Esophagus squamous epithelium (tissue), 5 donors: Measurements from ENCODE around the gene APOL6. TPM values are rescaled to one million over a fixed set of nuclear protein-coding genes. Genes with fewer than 3 reads are reported as not detected.

Experiments used
- DNase-seq: peaks from one replicate; lab custom pipeline; 2025; lab: John Stamatoyannopoulos, UW
- H3K27ac ChIP-seq, 4 donors: fragments of 200-600 bp; sonication (generic); one replicate each; pipeline ENCODE4 v1.5.1; 2016 to 2019; ENCODE audit warnings: mild to moderate bottlenecking in 1 of 4
- H3K27me3 ChIP-seq, 4 donors: fragments of 200-600 bp; sonication (generic); 1 replicate in 3 of 4; 2 replicates in 1 of 4; pipeline versions ENCODE4 v1.5.1 to v1.6.0; 2017 to 2021; ENCODE audit warnings: antibody characterized with exemption in 1 of 4
- H3K36me3 ChIP-seq, 3 donors: fragments of 200-600 bp; sonication (generic); one replicate each; pipeline ENCODE4 v1.5.1; 2016 to 2019
- H3K4me1 ChIP-seq, 3 donors: fragments of 200-600 bp; sonication (generic); one replicate each; pipeline ENCODE4 v1.5.1; 2017 to 2019
- H3K4me3 ChIP-seq, 4 donors: fragments of 200-600 bp; sonication (generic); 1 replicate in 3 of 4; 2 replicates in 1 of 4; pipeline ENCODE4 v1.5.1; 2016 to 2019; ENCODE audit warnings: mild to moderate bottlenecking in 2 of 4, moderate library complexity in 1 of 4
- H3K9me3 ChIP-seq, 3 donors: fragments of 200-600 bp; sonication (generic); one replicate each; pipeline ENCODE4 v1.5.1; 2016 to 2019
- POLR2A ChIP-seq, 4 donors: fragments of 450-650 bp; IDR thresholded peaks; one replicate each; pipeline ENCODE4 v1.6.1; 2017; ENCODE audit warnings: antibody characterized with exemption in 4 of 4, mild to moderate bottlenecking in 4 of 4, moderate library complexity in 3 of 4
- WGBS, 2 donors: methylation state at CpG; one replicate each; pipeline ENCODE4 v1.1.5; 2018; 5-methylcytosine and 5-hydroxymethylcytosine counted together
- intact Hi-C: fragments of 100-400 bp; cut with DNase I; formaldehyde crosslinking; loops from one replicate; pipeline ENCODE4 v1.15.0; 2022
- total RNA-seq, 4 donors: library from RNA; depleted of rRNA; stranded (reverse); fragments of >200 nt; gene quantifications; one replicate each; pipeline ENCODE4 v1.1.0, GENCODE V29; 2016
- TF ChIP-seq, protein P1 (sequence below), 6 experiments: fragments of 450-650 bp in 4 of 6; fragments of 200-600 bp in 2 of 6; sonication (generic) in 2 of 6; IDR thresholded peaks; one replicate each; pipeline ENCODE4 v1.5.1; 2016 to 2019; ENCODE audit warnings: antibody characterized with exemption in 6 of 6, mild to moderate bottlenecking in 4 of 6, moderate library complexity in 4 of 6
- donor health status: DM: yes; HTN: yes; CAD: no.

Gene APOL6
- total RNA-seq, 4 donors from 2014 or later, result 7.8 to 22.3 (median 9.5) TPM

DNA sequence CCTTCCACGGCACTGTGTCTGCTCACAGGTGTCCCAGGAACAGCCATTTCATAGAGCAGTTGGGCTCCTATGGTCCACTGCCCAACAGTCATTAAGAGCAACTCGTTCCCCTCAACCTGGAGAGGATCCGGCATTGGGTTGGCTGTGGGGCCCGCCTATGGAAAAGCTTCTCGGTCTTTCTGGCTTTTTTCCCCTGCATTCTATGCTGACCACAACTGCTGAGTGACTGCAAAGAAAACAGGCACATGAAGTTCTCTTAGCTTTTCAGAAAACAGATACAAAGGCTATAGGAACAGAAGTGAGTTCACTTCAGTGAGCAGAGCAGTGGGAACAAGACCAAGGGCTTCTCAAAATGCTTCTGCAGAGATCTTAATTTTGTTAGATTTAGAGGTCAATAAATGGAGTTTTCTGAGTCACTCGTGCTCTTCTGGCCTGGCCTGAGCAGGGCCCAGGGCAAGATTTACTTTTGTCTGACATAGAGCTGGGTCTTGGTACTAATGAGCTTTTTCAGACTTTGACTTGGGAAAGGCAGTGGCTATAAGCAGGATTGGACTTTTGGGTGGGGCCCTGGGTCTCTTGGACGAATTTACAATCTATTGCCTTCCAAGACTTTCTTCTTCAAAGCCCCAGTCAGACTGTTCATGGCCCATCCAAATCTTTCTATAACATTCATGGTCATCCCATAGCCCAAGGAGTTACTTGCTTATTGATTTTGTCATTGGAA lies 55.8 kb downstream of the APOL6 start:
- no peak for DNase-seq
- H3K4me3 ChIP-seq, result no peak overlapping the region
- 53 to 72% methylated on average over 2 to 6 of the region's 7 CpGs for WGBS, 2 donors
- H3K27me3 ChIP-seq, result no peaks in the 10 kb centered on the region
- intact Hi-C loops, result no loop called here
- H3K36me3 ChIP-seq, result no peaks in the 10 kb centered on the region
- H3K4me1 ChIP-seq, result no peaks in the 10 kb centered on the region
- H3K9me3 ChIP-seq, result no peaks in the 10 kb centered on the region
- TF ChIP-seq POLR2A (IDR thresholded peaks at IDR 0.05), result no peak
- TF ChIP-seq, protein P1, sequence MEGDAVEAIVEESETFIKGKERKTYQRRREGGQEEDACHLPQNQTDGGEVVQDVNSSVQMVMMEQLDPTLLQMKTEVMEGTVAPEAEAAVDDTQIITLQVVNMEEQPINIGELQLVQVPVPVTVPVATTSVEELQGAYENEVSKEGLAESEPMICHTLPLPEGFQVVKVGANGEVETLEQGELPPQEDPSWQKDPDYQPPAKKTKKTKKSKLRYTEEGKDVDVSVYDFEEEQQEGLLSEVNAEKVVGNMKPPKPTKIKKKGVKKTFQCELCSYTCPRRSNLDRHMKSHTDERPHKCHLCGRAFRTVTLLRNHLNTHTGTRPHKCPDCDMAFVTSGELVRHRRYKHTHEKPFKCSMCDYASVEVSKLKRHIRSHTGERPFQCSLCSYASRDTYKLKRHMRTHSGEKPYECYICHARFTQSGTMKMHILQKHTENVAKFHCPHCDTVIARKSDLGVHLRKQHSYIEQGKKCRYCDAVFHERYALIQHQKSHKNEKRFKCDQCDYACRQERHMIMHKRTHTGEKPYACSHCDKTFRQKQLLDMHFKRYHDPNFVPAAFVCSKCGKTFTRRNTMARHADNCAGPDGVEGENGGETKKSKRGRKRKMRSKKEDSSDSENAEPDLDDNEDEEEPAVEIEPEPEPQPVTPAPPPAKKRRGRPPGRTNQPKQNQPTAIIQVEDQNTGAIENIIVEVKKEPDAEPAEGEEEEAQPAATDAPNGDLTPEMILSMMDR (IDR thresholded peaks at IDR 0.05), result no peak
- H3K27ac ChIP-seq, result no peak overlapping the region

DNA sequence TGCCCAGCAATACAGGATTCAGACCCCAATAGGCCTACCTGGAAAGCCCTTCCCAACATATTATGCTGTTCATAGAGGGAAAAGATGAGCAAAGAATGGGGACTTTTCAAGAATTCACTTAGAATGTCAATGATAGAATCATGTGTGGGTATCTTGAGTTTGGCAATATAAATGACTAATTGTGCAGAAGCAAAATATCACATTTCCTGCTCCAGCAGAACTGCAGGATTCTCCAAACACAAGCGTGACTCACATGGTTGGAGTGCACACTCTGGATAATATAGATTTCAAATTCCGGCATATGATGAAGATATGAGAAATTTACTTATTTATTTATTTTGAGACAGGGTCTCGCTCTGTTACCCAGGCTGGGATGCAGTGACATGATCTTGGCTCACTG lies 56.9 kb downstream of the APOL6 start:
- TF ChIP-seq, protein P1 (IDR thresholded peaks at IDR 0.05), result no peak
- no peak for TF ChIP-seq POLR2A (IDR thresholded peaks at IDR 0.05)
- DNase-seq, result no peak

DNA sequence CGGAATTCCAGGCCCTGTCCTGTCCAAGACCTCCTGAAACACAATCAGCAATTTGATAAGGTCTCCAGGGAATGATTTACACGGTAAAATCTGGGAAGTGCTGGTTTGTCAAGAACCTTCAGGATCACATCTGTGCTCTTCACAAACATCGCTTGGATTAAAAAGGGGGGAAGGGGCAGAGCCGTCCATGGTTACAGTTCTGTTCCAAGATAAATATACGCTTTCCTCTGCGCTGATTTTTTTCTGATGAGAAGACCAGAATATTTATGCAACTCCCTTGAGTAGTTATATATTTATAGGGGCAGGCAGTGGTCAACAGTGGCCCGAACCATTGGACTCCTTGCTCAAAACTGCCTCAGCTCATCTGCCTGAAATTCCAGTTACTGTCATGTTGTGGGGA lies 60.2 kb downstream of the APOL6 start:
- DNase-seq, result no peak
- no peak overlapping the region for H3K27ac ChIP-seq
- TF ChIP-seq, protein P1 (IDR thresholded peaks at IDR 0.05), result no peak
- no peak for TF ChIP-seq POLR2A (IDR thresholded peaks at IDR 0.05)
- peaks cover 0 to 6% (median 5%) of the 10 kb centered on the region in 3 donors for H3K9me3 ChIP-seq
- H3K4me3 ChIP-seq, result no peak overlapping the region
- H3K36me3 ChIP-seq, result no peaks in the 10 kb centered on the region
- 57 to 62% methylated on average over 6 to 7 of the region's 7 CpGs for WGBS, 2 donors
- intact Hi-C loops, result no loop called here
- H3K27me3 ChIP-seq, result no peaks in the 10 kb centered on the region
- H3K4me1 ChIP-seq, result no peaks in the 10 kb centered on the region

More for the DNA sequence above, 56.9 kb downstream of the APOL6 start:
- no peak overlapping the region for H3K4me3 ChIP-seq
- H3K36me3 ChIP-seq, result no peaks in the 10 kb centered on the region
- H3K27ac ChIP-seq, result no peak overlapping the region
- intact Hi-C loops, result no loop called here
- no peaks in the 10 kb centered on the region for H3K9me3 ChIP-seq
- H3K4me1 ChIP-seq, result no peaks in the 10 kb centered on the region
- 85 to 90% methylated on average over 3 of the region's 3 CpGs for WGBS, 2 donors
- no peaks in the 10 kb centered on the region for H3K27me3 ChIP-seq

DNA sequence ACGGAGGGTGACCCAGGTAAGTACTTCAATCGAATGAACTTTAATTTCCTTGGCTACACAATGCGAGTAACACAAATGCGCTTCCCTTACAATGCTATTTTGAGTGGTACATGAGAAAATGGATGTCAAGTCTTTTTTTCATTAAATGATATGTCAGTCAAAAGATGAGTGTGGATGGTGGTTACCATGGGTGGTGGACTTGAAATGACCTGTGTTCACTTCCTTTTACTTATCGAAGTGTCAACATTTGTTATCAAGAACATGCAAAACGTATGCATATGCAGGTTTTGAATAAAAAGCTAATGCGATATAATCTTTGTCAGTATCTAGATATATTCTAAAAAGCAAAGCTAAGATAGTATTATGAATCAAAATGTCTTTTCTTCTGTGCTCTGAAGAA lies 60.7 kb downstream of the APOL6 start:
- WGBS, 2 donors, result 73 to 84% methylated on average over 7 of the region's 7 CpGs
- DNase-seq, result no peak
- TF ChIP-seq, protein P1 (IDR thresholded peaks at IDR 0.05), result no peak
- no peak for TF ChIP-seq POLR2A (IDR thresholded peaks at IDR 0.05)
- Histone ChIP-seq H3K27ac (no peak overlapping the region), H3K36me3 (no peaks in the 10 kb centered on the region), H3K4me3 (no peak overlapping the region), H3K9me3 (peaks cover 0 to 6% (median 5%) of the 10 kb centered on the region in 3 donors), H3K27me3 (no peaks in the 10 kb centered on the region), H3K4me1 (no peaks in the 10 kb centered on the region)
- intact Hi-C loops, result no loop called here

DNA sequence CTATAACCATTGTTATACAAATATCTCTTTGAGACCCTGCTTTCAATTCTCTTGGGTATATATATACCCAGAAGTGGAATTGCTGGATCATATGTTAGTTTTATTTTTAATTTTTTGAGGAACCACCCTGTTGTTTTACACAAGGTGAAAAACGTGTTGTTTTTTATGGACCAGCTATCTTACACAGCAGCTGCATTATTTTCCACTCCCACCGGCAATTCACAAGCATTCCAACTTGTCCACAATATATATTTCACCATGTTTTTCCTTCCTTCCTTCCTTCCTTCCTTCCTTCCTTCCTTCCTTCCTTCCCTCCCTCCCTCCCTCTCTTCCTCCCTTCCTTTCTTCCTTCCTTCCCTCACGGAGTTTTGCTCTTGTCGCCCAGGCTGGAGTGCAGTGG lies 63.1 kb downstream of the APOL6 start:
- Histone ChIP-seq H3K9me3 (peaks cover 0 to 6% (median 5%) of the 10 kb centered on the region in 3 donors), H3K27me3 (no peaks in the 10 kb centered on the region), H3K27ac (no peak overlapping the region), H3K4me3 (no peak overlapping the region), H3K36me3 (no peaks in the 10 kb centered on the region), H3K4me1 (no peaks in the 10 kb centered on the region)
- intact Hi-C loops, result no loop called here
- no peak for DNase-seq
- WGBS, 2 donors, result 61 to 82% methylated on average over 2 to 4 of the region's 4 CpGs
- TF ChIP-seq POLR2A (IDR thresholded peaks at IDR 0.05), result no peak
- TF ChIP-seq, protein P1 (IDR thresholded peaks at IDR 0.05), result no peak
